ENCODE data around the gene TMEM156.

The TMEM156 gene

GRCh38 chr4:39044364-39044955 is 12.3 kb upstream of the TMEM156 start:
- TF ChIP-seq CTCF (IDR thresholded peaks at IDR 0.05; ENCODE audit: low read length, missing control alignments) = no peak
- DNase-seq (ENCODE audit: low read depth) = peak; percentile 96
- H3K4me3 ChIP-seq (replicated peaks; ENCODE audit: low read depth, low read length) = peak overlapping the region; percentile 86

- no peak for TF ChIP-seq CTCF (IDR thresholded peaks at IDR 0.05; ENCODE audit: low read length, missing control alignments)
- DNase-seq (ENCODE audit: low read depth) = peak; percentile 75
- H3K4me3 ChIP-seq (replicated peaks; ENCODE audit: low read depth, low read length) = peak overlapping the region; percentile 86
Measured at GRCh38 chr4:39043861-39044363, 11.7 kb upstream of the TMEM156 start.

GRCh38 chr4:39043058-39043860 is 11.1 kb upstream of the TMEM156 start:
- peak; percentile 64 for DNase-seq (ENCODE audit: low read depth)
- H3K4me3 ChIP-seq (replicated peaks; ENCODE audit: low read depth, low read length) = no peak overlapping the region
- TF ChIP-seq CTCF (IDR thresholded peaks at IDR 0.05; ENCODE audit: low read length, missing control alignments) = no peak

GRCh38 chr4:39042366-39042765 is 10.2 kb upstream of the TMEM156 start:
- DNase-seq (ENCODE audit: low read depth) = no peak
- TF ChIP-seq CTCF (IDR thresholded peaks at IDR 0.05; ENCODE audit: low read length, missing control alignments) = no peak
- no peak overlapping the region for H3K4me3 ChIP-seq (replicated peaks; ENCODE audit: low read depth, low read length)

GRCh38 chr4:39039108-39039507 is 6.9 kb upstream of the TMEM156 start:
- no peak for DNase-seq (ENCODE audit: low read depth)
- no peak for TF ChIP-seq CTCF (IDR thresholded peaks at IDR 0.05; ENCODE audit: low read length, missing control alignments)
- no peak overlapping the region for H3K4me3 ChIP-seq (replicated peaks; ENCODE audit: low read depth, low read length)

GRCh38 chr4:39037941-39038340 is 5.7 kb upstream of the TMEM156 start:
- DNase-seq (ENCODE audit: low read depth) = no peak
- TF ChIP-seq CTCF (IDR thresholded peaks at IDR 0.05; ENCODE audit: low read length, missing control alignments) = no peak
- H3K4me3 ChIP-seq (replicated peaks; ENCODE audit: low read depth, low read length) = no peak overlapping the region
